K562 (cell line): ENCODE data around the gene ROR2. TPM values are rescaled to one million over a fixed set of nuclear protein-coding genes. Genes with fewer than 3 reads are reported as not detected.
A peak's percentile ranks its signal among the peaks of the same experiment; 100 is the strongest.

Source experiments
- ARHGAP35 ChIP-seq: fragments of 450-650 bp; IDR thresholded peaks from 2 replicates; pipeline ENCODE4 v1.6.1; 2018; ENCODE audit not compliant: partially characterized antibody
- ARNT ChIP-seq, 2 experiments: fragments of 450-650 bp; IDR thresholded peaks; 2 replicates each; pipeline ENCODE4 v1.6.1; 2016; ENCODE audit warnings: mild to moderate bottlenecking in 1 of 2
- CBFB ChIP-seq: sonication (generic); formaldehyde crosslinking; IDR thresholded peaks from 2 replicates; pipeline ENCODE4 v1.4.0; 2020; ENCODE audit warnings: mild to moderate bottlenecking, missing genetic modification reagents
- EZH2 ChIP-seq: IDR thresholded peaks from 2 replicates; pipeline ENCODE4 v1.6.1; 2012; ENCODE audit warnings: low read depth, mild to moderate bottlenecking, inconsistent platforms, low read length, borderline replicate concordance
- FOXK1 ChIP-seq: sonication (generic); formaldehyde crosslinking; IDR thresholded peaks from 2 replicates; pipeline ENCODE4 v1.8.0; 2022; ENCODE audit warnings: missing genetic modification reagents, mild to moderate bottlenecking, borderline replicate concordance
- FOXK2 ChIP-seq, 2 experiments: fragments of 450-650 bp; IDR thresholded peaks in 1 of 2; conservative IDR thresholded peaks in 1 of 2; 2 replicates each; pipeline ENCODE4 v1.6.1; 2016; ENCODE audit warnings: low read depth in 2 of 2, mild to moderate bottlenecking in 1 of 2
- HDAC1 ChIP-seq, 2 experiments: fragments of 450-650 bp; IDR thresholded peaks; 2 replicates each; pipeline ENCODE4 v1.6.1; 2016 to 2017; ENCODE audit warnings: inconsistent platforms in 1 of 2, mild to moderate bottlenecking in 1 of 2, moderate library complexity in 1 of 2
- HMGXB4 ChIP-seq: sonication (generic); formaldehyde crosslinking; IDR thresholded peaks from 2 replicates; pipeline ENCODE4 v1.8.1; 2023; ENCODE audit warnings: mild to moderate bottlenecking, missing genetic modification reagents
- LEF1 ChIP-seq: fragments of 450-650 bp; IDR thresholded peaks from 2 replicates; pipeline ENCODE4 v1.6.1; 2016; ENCODE audit warnings: mild to moderate bottlenecking
- MIER1 ChIP-seq: fragments of 450-650 bp; IDR thresholded peaks from 2 replicates; pipeline ENCODE4 v1.6.1; 2016; ENCODE audit warnings: antibody characterized with exemption, mild to moderate bottlenecking, low read depth
- NR1H2 ChIP-seq: sonication (generic); formaldehyde crosslinking; IDR thresholded peaks from 2 replicates; pipeline ENCODE4 v1.4.0; 2020; ENCODE audit warnings: mild to moderate bottlenecking, missing genetic modification reagents
- TCFL5 ChIP-seq: fragments of 250-450 bp; sonication (Bioruptor Pico); conservative IDR thresholded peaks from 2 replicates; pipeline ENCODE4 v1.6.1; 2021; ENCODE audit warnings: mild to moderate bottlenecking, moderate library complexity, matching md5 sums
- THRAP3 ChIP-seq: fragments of 450-650 bp; IDR thresholded peaks from 2 replicates; pipeline ENCODE4 v1.6.1; 2016; ENCODE audit warnings: mild to moderate bottlenecking, inconsistent platforms, borderline replicate concordance
- ZBTB26 ChIP-seq: fragments of 450-650 bp; formaldehyde crosslinking; IDR thresholded peaks from 2 replicates; pipeline ENCODE4 v1.4.0; 2022; ENCODE audit warnings: missing genetic modification characterization
- ZBTB9 ChIP-seq: fragments of 450-650 bp; formaldehyde crosslinking; IDR thresholded peaks from 2 replicates; pipeline ENCODE4 v1.4.0; 2020; ENCODE audit warnings: mild to moderate bottlenecking, moderate library complexity
- ZNF318 ChIP-seq, 2 experiments: fragments of 450-650 bp; IDR thresholded peaks; 2 replicates each; pipeline ENCODE4 v1.6.1; 2016; ENCODE audit warnings: mild to moderate bottlenecking in 2 of 2, borderline replicate concordance in 1 of 2, low read depth in 1 of 2, moderate library complexity in 1 of 2
- polyA plus RNA-seq, 8 experiments: library from polyadenylated mRNA; depleted of rRNA in 4 of 8; stranded (reverse) in 5 of 8; unstranded in 3 of 8; fragments of >200 nt; fragmentation: Nextera tagmentation in 2 of 8; fragmentation: Illumina TruSeq in 1 of 8; extraction: Ambion mirVana in 2 of 8; extraction: Trizol in 1 of 8; gene quantifications; 2 replicates each; pipeline versions ENCODE4 v1.2.1 to v1.2.3, GENCODE V29; 2011 to 2014; ENCODE audit warnings: inconsistent platforms in 1 of 8, missing spikeins in 1 of 8
- total RNA-seq, 7 experiments: library from RNA; depleted of rRNA in 6 of 7; stranded (reverse); fragments of >200 nt in 6 of 7; fragmentation: Illumina TruSeq in 2 of 7; extraction: Trizol in 2 of 7; gene quantifications; 2 replicates each; pipeline versions ENCODE4 v1.2.1 to v1.2.3, GENCODE V29; 2011 to 2021; ENCODE audit warnings: low replicate concordance in 1 of 7

ROR2 gene
- total and polyA plus RNA-seq, 9 of the 15 experiments (the other 6 are each of a cell fraction or from before 2014, with no cell fraction given): 5.6 to 33.8 (median 15.3) TPM

GRCh38 chr9:91905237-91905650 lies 44.8 kb downstream of the ROR2 start (continued):
- TF ChIP-seq HDAC1 (IDR thresholded peaks at IDR 0.05) (peak in 1 of 2 experiments; percentile 85; a peak in 2 of 4 replicates), NR1H2 (CRISPR knock-in tag) (0 out of 2 replicates have a peak, but pooled peaks have one; percentile 27), ARNT (IDR thresholded peaks at IDR 0.05) (peak; percentile 62 to 66; a peak in 2 of 4 replicates), MIER1 (peak; percentile 72; the same call in 1 of the 2 replicates), TCFL5 (CRISPR knock-in tag) (no peak), THRAP3 (peak; percentile 92; the same call in 1 of the 2 replicates), ZBTB9 (no peak), LEF1 (peak; percentile 45), HMGXB4 (CRISPR knock-in tag) (no peak), ZBTB26 (CRISPR knock-in tag) (peak; percentile 91), FOXK1 (CRISPR knock-in tag) (no peak), CBFB (CRISPR knock-in tag) (0 out of 2 replicates have a peak, but pooled peaks have one; percentile 56), ARHGAP35 (peak; percentile 57), EZH2 (no peak), FOXK2 (conservative IDR thresholded peaks at IDR 0.05 in 1 of 2, IDR thresholded peaks at IDR 0.05 in 1 of 2; ENCODE audit: low read depth in 2 of 2) (peak; percentile 39 to 62; a peak in 2 of 4 replicates), ZNF318 (IDR thresholded peaks at IDR 0.05; ENCODE audit: borderline replicate concordance in 1 of 2, low read depth in 1 of 2) (no peak)
